CD4-positive, alpha-beta T cell (primary cell): Measurements from ENCODE around the gene SPINT4. TPM values are rescaled to one million over a fixed set of nuclear protein-coding genes. Genes with fewer than 3 reads are reported as not detected.
"Not testable (repeated sequence)": the region's sequence is repeated elsewhere in the genome, so short reads cannot be mapped to it uniquely, and the experiment has no call there.

ENCODE experiments used
- ATAC-seq: fragments of 200-7000 bp; cut with Tn5 transposase; one replicate; pipeline ENCODE4 v1.10.0; 2022; ENCODE audit warnings: mild to moderate bottlenecking; ENCODE audit not compliant: poor library complexity
- CTCF ChIA-PET: fragments of 350-600 bp; sonication (Branson Sonifier 250); formaldehyde crosslinking; loops from one replicate; lab custom pipeline; 2021; ENCODE audit warnings: antibody characterized with exemption, inconsistent platforms; lab: Charles Lee
- POLR2A ChIA-PET: fragments of 350-600 bp; sonication (Branson Sonifier 250); formaldehyde crosslinking; loops from one replicate; lab custom pipeline; 2021; ENCODE audit warnings: antibody characterized with exemption, inconsistent platforms; lab: Charles Lee
- DNase-seq, 14 experiments: peaks; one replicate each; pipeline ENCODE4 v3.0.0-alpha.2; 2013 to 2020; ENCODE audit warnings: mixed read lengths in 2 of 14
- H3K27ac ChIP-seq, 2 donors: one replicate each; pipeline versions ENCODE4 v1.5.1 to v1.7.0; 2013; ENCODE audit warnings: low read length in 2 of 2, low read depth in 1 of 2, mild to moderate bottlenecking in 1 of 2
- H3K27me3 ChIP-seq, 2 experiments: 1 replicate in 1 of 2; 2 replicates in 1 of 2; pipeline versions ENCODE4 v1.6.1 to v1.7.0; 2013; ENCODE audit warnings: low read length in 2 of 2, control low read depth in 1 of 2, mild to moderate bottlenecking in 1 of 2, moderate library complexity in 1 of 2; ENCODE audit not compliant: insufficient read depth in 2 of 2, control insufficient read depth in 1 of 2
- H3K36me3 ChIP-seq: one replicate; pipeline ENCODE4 v1.6.1; 2013; ENCODE audit warnings: low read length, control low read depth; ENCODE audit not compliant: insufficient read depth
- H3K4me1 ChIP-seq: one replicate; pipeline ENCODE4 v1.6.1; 2013; ENCODE audit warnings: low read length, control low read depth; ENCODE audit not compliant: insufficient read depth
- H3K4me3 ChIP-seq: one replicate; pipeline ENCODE4 v1.5.1; 2013; ENCODE audit warnings: mild to moderate bottlenecking, low read length, moderate library complexity
- H3K9me3 ChIP-seq, 2 experiments: 1 replicate in 1 of 2; 2 replicates in 1 of 2; pipeline versions ENCODE4 v1.6.1 to v1.7.0; 2013; ENCODE audit warnings: low read length in 2 of 2, mild to moderate bottlenecking in 2 of 2, control low read depth in 1 of 2, moderate library complexity in 1 of 2; ENCODE audit not compliant: control insufficient read depth in 1 of 2, insufficient read depth in 1 of 2
- H3K27ac Mint-ChIP-seq: one replicate; pipeline ENCODE4 v1.8.0; 2020; ENCODE audit warnings: mixed read lengths
- H3K27me3 Mint-ChIP-seq: one replicate; pipeline ENCODE4 v1.8.0; 2021; ENCODE audit warnings: mixed read lengths
- H3K36me3 Mint-ChIP-seq: one replicate; pipeline ENCODE4 v1.8.0; 2021; ENCODE audit warnings: low read depth, mixed read lengths
- H3K4me1 Mint-ChIP-seq: one replicate; pipeline ENCODE4 v1.8.0; 2021; ENCODE audit warnings: low read depth, mixed read lengths
- H3K4me3 Mint-ChIP-seq: one replicate; pipeline ENCODE4 v1.8.0; 2020; ENCODE audit warnings: mild to moderate bottlenecking, mixed read lengths
- H3K9me3 Mint-ChIP-seq: one replicate; pipeline ENCODE4 v1.8.0; 2020; ENCODE audit warnings: mixed read lengths
- intact Hi-C, 2 experiments: fragments of 100-400 bp; cut with DNase I in 1 of 2; cut with micrococcal nuclease in 1 of 2; formaldehyde crosslinking; loops; one replicate each; pipeline versions ENCODE4 v1.15.1 to v1.9.0; 2023 to 2025; cut with DNase I, micrococcal nuclease
- total RNA-seq, 174 experiments: library from RNA in 2 of 174; stranded (reverse) in 2 of 174; gene quantifications; one replicate each; pipeline ENCODE4 v1.2.3 and lab custom pipeline; 2021 to 2026
- TF ChIP-seq, protein P1 (sequence below): fragments of 200-600 bp; IDR thresholded peaks from one replicate; pipeline ENCODE4 v1.8.0; 2022; ENCODE audit warnings: antibody characterized with exemption, mild to moderate bottlenecking

SPINT4 gene
- total RNA-seq, 2 experiments from 2014 or later: not detected

DNA sequence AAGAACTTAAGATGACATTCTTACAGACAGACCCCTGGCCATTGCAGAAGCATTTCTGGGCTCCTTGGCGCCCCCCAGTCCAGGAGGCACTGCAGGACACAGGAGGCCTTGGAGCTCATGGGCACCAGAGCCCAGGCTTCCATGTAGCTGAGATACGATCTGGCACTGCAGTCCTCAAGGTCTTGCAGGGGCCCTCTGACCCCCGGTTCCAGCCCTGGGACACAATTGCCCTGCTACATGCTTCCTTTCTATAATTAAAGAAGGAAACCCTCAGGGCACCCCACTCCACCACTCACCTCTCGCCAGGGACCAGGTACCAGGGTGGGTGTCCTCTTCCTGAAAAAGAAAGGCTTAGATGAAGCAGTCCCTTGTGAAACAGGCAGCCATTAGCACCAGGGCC, 35.9 kb downstream of the SPINT4 start:
- Histone ChIP-seq H3K27ac (no peak overlapping the region), H3K4me3 (no peak overlapping the region), H3K9me3 (no peaks in the 10 kb centered on the region), H3K4me1 (no peaks in the 10 kb centered on the region), H3K27me3 (no peaks in the 10 kb centered on the region), H3K36me3 (no peaks in the 10 kb centered on the region)
- DNase-seq (no peak), ATAC-seq (no peak)
- H3K9me3 Mint-ChIP-seq: peaks cover 5% of the 10 kb centered on the region
- H3K4me3 Mint-ChIP-seq: no peak overlapping the region
- H3K27me3 Mint-ChIP-seq: peaks cover 8% of the 10 kb centered on the region
- no peak overlapping the region for H3K27ac Mint-ChIP-seq
- ChIA-PET POLR2A (no interaction called here), CTCF (no interaction called here)
- intact Hi-C loops: no loop called here
- TF ChIP-seq, protein P1, sequence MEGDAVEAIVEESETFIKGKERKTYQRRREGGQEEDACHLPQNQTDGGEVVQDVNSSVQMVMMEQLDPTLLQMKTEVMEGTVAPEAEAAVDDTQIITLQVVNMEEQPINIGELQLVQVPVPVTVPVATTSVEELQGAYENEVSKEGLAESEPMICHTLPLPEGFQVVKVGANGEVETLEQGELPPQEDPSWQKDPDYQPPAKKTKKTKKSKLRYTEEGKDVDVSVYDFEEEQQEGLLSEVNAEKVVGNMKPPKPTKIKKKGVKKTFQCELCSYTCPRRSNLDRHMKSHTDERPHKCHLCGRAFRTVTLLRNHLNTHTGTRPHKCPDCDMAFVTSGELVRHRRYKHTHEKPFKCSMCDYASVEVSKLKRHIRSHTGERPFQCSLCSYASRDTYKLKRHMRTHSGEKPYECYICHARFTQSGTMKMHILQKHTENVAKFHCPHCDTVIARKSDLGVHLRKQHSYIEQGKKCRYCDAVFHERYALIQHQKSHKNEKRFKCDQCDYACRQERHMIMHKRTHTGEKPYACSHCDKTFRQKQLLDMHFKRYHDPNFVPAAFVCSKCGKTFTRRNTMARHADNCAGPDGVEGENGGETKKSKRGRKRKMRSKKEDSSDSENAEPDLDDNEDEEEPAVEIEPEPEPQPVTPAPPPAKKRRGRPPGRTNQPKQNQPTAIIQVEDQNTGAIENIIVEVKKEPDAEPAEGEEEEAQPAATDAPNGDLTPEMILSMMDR: no peak
- H3K36me3 Mint-ChIP-seq: no peaks in the 10 kb centered on the region
- no peaks in the 10 kb centered on the region for H3K4me1 Mint-ChIP-seq

DNA sequence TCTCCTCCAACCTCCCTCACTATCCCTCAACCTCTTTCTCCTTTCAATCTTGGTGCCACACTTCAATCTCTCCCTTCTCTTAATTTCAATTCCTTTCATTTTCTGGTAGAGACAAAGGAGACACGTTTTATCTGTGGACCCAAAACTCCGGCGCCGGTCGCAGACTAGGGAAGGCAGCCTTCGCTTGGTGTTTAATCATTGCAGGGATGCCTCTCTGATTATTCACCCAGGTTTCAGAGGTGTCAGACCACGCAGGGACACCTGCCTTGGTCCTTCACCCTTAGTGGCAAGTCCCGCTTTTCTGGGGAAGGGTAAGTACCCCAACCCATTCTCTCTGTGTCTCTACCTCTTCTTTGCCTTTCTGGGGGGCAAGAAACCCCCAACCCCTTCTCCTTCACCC, 37.8 kb downstream of the SPINT4 start:
- H3K36me3 Mint-ChIP-seq, H3K27ac Mint-ChIP-seq, H3K27me3 ChIP-seq, POLR2A ChIA-PET, ATAC-seq, H3K9me3 ChIP-seq, H3K27me3 Mint-ChIP-seq, DNase-seq, H3K4me3 Mint-ChIP-seq, H3K4me1 ChIP-seq, H3K9me3 Mint-ChIP-seq, CTCF ChIA-PET, intact Hi-C loops, H3K36me3 ChIP-seq, H3K4me1 Mint-ChIP-seq, H3K27ac ChIP-seq, H3K4me3 ChIP-seq: not testable (repeated sequence)

DNA sequence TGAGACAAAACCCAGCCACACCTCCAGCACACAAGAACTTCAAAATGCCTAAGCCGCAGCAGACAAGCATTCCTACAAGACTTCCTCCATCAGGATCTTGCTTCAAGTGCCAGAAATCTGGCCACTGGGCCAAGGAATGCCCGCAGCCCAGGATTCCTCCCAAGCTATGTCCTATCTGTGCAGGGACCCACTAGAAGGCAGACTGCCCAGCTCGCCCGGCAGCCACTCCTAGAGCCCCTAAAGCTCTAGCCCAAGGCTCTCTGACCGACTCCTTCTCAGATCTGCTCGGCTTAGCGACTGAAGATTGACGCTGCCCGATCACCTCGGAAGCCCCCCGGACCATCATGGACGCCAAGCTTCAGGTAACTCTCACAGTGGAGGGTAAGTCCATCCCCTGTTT, 39.8 kb downstream of the SPINT4 start:
- CTCF ChIA-PET, H3K27ac ChIP-seq, POLR2A ChIA-PET, H3K4me3 ChIP-seq, H3K36me3 ChIP-seq, H3K9me3 ChIP-seq, ATAC-seq, H3K4me1 ChIP-seq, DNase-seq, H3K36me3 Mint-ChIP-seq, H3K27me3 Mint-ChIP-seq, H3K9me3 Mint-ChIP-seq, intact Hi-C loops, H3K27ac Mint-ChIP-seq, H3K4me3 Mint-ChIP-seq, H3K4me1 Mint-ChIP-seq, H3K27me3 ChIP-seq: not testable (repeated sequence)

DNA sequence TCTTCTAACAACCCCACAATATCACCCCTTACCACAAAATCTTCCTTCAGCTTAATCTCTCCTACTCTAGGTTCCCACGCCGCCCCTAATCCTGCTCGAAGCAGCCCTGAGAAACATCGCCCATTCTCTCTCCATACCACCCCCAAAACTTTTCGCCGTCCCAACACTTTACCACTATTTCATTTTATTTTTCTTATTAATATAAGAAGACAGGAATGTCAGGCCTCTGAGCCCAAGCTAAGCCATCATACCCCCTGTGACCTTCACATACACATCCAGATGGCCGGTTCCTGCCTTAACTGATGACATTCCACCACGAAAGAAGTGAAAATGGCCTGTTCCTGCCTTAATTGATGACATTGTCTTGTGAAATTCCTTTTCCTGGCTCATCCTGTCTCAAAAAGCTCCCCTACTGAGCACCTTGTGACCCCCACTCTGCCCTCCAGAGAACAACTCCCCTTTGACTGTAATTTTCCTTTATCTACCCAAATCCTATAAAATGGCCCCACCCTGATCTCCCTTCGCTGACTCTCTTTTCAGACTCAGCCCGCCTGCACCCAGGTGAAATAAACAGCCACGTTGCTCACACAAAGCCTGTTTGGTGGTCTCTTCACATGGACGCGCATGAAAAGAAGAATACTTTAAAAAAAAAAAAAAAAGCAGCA, 42.6 kb downstream of the SPINT4 start:
- H3K36me3 ChIP-seq, H3K4me3 ChIP-seq, H3K27ac ChIP-seq, H3K27me3 Mint-ChIP-seq, CTCF ChIA-PET, H3K27me3 ChIP-seq, DNase-seq, H3K4me1 ChIP-seq, H3K27ac Mint-ChIP-seq, POLR2A ChIA-PET, ATAC-seq, H3K4me1 Mint-ChIP-seq, H3K9me3 Mint-ChIP-seq, H3K36me3 Mint-ChIP-seq, H3K4me3 Mint-ChIP-seq, H3K9me3 ChIP-seq: not testable (repeated sequence)
- intact Hi-C loops: loop anchor here in 1 of 2 experiments (5.0 kb wide), 1 partner anchor 327 kb away; no protein-coding TSS in a partner anchor
